Tibial nerve (tissue), 3 donors: ENCODE data around the gene COL25A1.

Source experiments
- POLR2A ChIP-seq, 2 donors: fragments of 450-650 bp; IDR thresholded peaks; one replicate each; pipeline ENCODE4 v1.6.1; 2017; ENCODE audit warnings: antibody characterized with exemption in 2 of 2, mild to moderate bottlenecking in 2 of 2, moderate library complexity in 2 of 2
- TF ChIP-seq, protein P1 (sequence below), 5 experiments: fragments of 200-600 bp in 3 of 5; fragments of 450-650 bp in 2 of 5; sonication (generic) in 3 of 5; IDR thresholded peaks; one replicate each; pipeline ENCODE4 v1.5.1; 2016 to 2019; ENCODE audit warnings: antibody characterized with exemption in 5 of 5, mild to moderate bottlenecking in 3 of 5, moderate library complexity in 2 of 5

DNA sequence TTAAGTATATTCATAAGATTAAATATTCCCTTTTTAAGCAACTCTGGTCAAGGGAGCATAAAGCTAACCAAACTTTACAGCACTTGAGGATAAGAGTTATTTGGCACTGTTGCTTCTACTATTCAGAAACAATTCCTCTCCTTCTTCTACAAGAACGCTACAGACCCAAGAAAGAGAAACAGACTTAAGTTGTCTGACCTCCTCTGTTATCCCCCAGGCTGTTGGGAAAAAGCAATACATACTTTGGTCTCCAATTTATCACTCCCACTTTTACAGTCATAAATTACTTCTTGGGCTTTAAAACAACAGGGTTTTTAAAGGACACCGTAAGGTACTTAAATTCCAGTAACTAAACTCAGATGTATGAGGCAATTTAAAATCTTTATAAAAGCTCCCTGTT, 147.4 kb downstream of the COL25A1 start:
- TF ChIP-seq, protein P1, sequence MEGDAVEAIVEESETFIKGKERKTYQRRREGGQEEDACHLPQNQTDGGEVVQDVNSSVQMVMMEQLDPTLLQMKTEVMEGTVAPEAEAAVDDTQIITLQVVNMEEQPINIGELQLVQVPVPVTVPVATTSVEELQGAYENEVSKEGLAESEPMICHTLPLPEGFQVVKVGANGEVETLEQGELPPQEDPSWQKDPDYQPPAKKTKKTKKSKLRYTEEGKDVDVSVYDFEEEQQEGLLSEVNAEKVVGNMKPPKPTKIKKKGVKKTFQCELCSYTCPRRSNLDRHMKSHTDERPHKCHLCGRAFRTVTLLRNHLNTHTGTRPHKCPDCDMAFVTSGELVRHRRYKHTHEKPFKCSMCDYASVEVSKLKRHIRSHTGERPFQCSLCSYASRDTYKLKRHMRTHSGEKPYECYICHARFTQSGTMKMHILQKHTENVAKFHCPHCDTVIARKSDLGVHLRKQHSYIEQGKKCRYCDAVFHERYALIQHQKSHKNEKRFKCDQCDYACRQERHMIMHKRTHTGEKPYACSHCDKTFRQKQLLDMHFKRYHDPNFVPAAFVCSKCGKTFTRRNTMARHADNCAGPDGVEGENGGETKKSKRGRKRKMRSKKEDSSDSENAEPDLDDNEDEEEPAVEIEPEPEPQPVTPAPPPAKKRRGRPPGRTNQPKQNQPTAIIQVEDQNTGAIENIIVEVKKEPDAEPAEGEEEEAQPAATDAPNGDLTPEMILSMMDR (IDR thresholded peaks at IDR 0.05), result no peak
- no peak for TF ChIP-seq POLR2A (IDR thresholded peaks at IDR 0.05)
